Hematopoietic multipotent progenitor cell treated with erythropoietin and hydrocortisone succinate and interleukin-3 and kit ligand, for 4 days (in vitro differentiated cells): ENCODE data around the gene OBP2A.
"Not testable (repeated sequence)": the region's sequence is repeated elsewhere in the genome, so short reads cannot be mapped to it uniquely, and the experiment has no call there.

Experiments
- DNase-seq: peaks from one replicate; pipeline ENCODE4 v3.0.0-alpha.2; 2015

The OBP2A gene

GRCh38 chr9:135512241-135512603 lies 33.7 kb upstream of the OBP2A start:
- no peak for DNase-seq

- no peak for DNase-seq
Observed at GRCh38 chr9:135512904-135513303, 33.0 kb upstream of the OBP2A start.

- no peak for DNase-seq
Observed at GRCh38 chr9:135513351-135513846, 32.5 kb upstream of the OBP2A start.

DNA sequence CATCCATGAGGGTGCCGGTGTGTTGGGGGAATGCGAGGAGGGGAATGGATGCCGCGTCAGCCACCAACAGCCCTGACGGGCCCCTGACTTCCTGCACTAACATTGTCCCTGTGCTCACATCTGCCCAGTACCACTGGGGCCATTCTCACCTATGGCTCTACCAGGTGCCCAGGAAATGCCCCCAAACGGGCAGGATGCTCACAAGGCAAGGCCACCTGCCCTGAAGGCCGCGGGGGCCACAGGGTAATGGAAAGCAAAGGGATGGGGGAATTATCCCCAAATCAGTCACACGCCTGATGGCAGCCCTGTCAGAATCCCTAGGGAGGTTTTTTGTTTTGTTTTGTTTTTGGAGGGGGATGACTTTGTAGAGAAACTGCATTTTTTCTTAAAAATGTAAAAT lies 32.0 kb upstream of the OBP2A start:
- DNase-seq = not testable (repeated sequence)

DNA sequence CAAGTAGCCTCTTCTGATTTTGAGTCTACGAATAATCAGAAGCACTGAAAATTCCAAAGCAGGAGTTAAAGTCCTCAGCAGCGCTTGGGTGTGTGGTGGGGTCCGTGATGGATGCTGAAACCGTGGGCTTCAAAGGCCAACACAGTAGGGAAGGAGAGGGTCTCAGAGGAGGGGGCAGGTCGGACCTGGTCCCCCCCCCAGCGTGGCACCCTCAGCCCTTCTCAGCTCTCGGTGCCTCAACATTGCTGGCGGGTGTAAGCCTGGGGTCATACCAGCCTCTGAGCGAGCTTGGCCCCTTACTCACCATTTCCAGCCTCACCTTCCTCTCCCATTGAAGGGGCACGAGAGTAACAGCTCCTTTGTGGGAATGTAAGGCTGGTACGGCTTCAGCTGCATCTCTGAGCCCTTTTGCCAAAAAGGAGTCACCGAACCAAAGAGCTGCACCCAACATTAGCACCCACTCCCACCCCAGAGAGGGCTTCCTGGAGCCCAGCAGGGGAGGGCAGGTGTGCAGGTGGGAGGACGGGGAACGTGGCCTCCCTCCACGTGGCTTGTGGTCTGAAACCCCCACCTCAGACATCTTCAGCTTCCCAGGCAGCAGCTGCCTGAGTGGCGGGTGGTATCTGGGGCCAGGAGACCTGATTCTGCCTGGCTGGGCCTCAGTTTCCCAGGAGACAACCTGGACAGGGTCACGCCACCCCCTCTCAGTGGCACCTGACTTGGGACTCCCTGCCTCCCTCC lies 31.4 kb upstream of the OBP2A start:
- no peak for DNase-seq

GRCh38 chr9:135515083-135515951 lies 30.6 kb upstream of the OBP2A start:
- no peak for DNase-seq

- no peak for DNase-seq
Observed at GRCh38 chr9:135516132-135516860, 29.6 kb upstream of the OBP2A start.

DNA sequence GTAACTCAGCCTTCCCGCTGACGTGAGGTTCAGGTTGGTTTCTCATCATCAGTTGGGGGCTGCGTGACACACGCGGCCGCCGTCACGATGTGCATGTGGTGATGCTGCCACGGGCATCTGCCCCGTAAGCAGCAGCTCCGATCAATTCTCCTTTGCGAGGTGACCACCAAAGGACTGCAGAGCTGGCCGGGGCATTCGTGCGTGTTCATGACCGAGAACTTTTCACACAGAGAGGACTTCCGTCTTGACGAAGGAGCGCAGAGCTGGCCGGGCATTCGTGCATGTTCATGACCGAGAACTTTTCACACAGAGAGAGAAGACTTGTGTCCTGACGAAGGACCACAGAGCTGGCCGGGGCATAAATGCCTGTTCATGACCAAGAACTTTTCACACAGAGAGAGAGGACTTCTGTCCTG lies 28.5 kb upstream of the OBP2A start:
- DNase-seq = no peak

GRCh38 chr9:135519179-135519971 lies 26.6 kb upstream of the OBP2A start:
- no peak for DNase-seq

DNA sequence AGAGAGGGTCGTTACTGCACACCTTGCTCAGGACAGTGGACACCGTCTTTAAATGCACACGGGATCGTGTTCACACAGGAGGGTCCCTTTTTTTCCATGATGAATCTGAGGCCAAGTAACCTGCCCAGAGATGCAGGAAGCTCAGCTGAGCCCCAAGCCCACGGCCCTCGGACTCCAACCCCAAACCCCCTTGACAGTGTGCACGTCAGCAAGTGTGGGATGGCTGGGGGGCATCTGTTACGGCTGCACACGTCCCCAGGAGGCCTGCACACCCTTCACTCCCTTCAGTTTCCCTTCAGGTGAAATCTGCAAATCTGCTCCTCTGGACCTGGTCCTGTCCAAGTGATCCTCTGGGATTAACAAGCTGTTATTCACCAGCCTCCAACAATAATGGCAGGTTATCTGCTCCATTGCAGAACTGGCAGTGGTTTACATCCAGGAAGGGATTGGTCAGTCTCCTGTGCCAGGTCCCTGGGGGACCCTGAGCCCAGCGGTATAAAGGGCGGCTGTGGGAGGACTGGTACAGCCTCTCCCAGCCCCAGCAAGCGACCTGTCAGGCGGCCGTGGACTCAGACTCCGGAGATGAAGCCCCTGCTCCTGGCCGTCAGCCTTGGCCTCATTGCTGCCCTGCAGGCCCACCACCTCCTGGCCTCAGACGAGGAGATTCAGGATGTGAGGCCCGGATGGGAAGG lies 24.9 kb upstream of the OBP2A start, which contains the start of gene LCN1:
TSS of gene LCN1 (plus strand) at position 525 of the 692 bp plus-strand sequence. CDS start at position 583, 58 bp downstream.
- DNase-seq = no peak

GRCh38 chr9:135521608-135522095 lies 24.3 kb upstream of the OBP2A start:
- no peak for DNase-seq

- no peak for DNase-seq
Observed at GRCh38 chr9:135522137-135522877, 23.6 kb upstream of the OBP2A start.

- no peak for DNase-seq
Observed at GRCh38 chr9:135522931-135523330, 23.0 kb upstream of the OBP2A start.

DNA sequence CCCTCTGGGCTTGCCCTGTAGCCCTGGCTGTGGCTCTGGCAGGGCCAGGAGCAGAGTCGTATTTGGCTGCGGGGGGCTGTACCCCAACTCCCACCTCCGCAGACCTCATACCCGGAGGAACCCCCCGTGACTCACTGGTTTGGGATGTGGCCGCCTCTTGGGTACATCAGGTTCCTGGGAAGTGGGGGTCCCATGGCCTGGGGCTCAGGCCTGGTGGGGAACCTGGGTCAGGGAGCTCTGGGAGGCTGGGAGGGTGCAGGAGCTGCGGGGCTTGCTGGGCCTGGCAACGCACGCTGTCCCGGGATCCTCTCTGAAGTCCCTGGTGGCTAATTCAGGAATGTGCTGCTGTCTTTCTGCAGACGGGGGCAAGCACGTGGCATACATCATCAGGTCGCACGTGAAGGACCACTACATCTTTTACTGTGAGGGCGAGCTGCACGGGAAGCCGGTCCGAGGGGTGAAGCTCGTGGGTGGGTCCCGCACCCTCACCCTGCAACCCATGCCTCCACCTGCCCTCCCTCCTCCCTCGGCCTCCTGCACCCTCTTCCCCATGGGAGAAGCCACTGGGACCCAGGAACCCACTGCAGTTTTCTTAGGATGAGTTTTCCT lies 22.3 kb upstream of the OBP2A start:
- DNase-seq = no peak

DNA sequence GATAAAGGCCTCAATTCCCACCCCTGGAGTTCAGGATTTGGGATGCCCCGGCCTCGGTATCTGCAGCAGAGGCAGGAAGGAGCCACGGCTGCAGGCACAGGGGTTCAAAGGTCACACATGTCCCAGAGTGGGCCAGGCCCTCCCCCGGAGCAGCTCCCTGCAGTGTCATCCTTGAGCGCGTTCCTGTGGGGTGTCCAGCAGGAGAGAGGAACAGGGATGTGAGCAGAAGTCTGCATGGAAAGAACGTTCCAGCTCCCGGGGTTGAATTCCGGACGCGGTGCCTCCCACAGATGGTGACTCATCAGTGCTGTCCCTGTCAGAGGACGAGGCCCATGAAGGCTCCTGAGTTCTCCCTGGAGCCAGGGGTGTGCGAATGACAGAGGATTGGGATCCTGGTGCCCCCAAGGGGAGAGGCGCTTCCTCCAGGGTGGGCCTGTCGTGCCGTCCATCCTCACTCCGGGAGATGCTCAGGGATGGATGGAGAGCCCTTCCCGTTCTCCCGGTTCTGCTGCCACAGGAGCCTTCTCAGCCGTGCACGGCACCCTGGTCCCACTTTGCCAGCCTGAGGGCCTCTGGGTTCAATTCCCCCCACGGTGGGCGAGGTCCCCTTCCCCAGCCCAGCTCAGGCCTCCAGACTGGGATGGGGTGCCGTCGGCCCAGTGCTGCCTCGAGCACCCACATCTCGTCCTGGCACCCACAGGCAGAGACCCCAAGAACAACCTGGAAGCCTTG lies 21.6 kb upstream of the OBP2A start:
- no peak for DNase-seq

DNA sequence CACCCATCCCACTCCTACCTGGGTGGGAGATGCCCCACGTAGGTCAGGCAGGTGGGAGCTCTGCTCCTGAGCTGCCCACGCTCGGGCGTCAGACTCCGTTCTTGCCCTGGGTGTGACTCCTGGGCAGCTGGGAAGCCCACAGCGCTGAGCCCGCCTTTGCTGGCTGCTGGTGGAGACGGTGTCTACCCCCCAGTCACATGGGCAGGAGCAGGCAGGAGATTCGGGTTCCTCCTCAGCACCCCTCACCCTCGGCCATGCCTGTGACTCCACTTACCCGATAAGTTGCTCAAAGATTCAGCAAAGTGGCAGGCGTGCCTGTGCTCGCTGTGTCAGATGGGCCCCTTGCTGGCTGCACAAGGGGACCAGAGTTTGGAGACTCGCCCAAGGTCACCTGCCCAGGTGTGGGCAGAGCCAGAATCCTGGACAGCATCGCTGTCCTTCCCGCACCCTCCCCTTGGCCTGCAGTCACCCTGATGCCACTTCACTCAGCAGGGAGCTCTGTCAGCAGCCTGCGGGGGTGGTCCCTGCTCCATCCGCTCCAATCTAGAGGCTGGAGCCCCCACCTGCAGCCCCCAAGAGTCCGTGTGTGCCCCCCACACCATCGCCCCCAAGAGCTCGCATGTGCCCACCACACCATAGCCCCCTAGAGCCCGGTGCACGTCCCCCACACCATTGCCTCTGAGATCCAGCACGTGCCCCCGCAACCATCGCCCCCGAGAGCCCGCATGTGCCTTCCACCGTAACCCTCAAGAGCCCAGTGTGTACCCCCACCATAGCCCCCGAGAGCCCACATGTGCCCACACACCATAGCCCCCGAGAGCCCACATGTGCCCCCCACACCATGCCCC lies 20.5 kb upstream of the OBP2A start:
- no peak for DNase-seq

DNA sequence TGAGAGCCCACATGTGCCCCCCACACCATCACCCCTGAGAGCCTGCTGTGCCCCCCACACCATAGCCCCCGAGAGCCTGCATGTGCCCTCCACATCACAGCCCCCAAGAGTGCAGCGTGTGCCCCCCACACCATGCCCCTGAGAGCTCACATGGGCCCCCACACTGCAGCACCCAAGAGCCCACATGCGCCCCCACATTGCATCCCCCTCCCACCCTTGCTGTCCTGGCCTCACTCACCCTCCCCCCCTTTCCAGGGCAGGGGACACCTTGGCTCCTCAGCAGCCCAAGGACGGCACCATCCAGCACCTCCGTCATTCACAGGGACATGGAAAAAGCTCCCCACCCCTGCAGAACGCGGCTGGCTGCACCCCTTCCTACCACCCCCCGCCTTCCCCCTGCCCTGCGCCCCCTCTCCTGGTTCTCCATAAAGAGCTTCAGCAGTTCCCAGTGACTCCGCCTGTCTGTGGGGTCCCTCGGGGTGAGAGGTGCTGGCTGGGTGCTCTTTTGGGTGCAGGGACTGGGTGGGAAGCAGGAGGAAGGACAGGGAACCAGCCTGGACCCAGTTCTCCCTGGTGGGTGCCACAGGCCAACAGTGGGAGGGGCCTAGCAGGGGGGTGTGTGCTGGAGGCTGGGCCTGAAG lies 19.7 kb upstream of the OBP2A start:
- no peak for DNase-seq
